SW 1271 (cell line): ENCODE results near the gene EFR3B.

Experiments used
- DNase-seq, 2 experiments: peaks; one replicate each; lab custom pipeline; 2025; lab: John Stamatoyannopoulos, UW

The EFR3B gene

DNA sequence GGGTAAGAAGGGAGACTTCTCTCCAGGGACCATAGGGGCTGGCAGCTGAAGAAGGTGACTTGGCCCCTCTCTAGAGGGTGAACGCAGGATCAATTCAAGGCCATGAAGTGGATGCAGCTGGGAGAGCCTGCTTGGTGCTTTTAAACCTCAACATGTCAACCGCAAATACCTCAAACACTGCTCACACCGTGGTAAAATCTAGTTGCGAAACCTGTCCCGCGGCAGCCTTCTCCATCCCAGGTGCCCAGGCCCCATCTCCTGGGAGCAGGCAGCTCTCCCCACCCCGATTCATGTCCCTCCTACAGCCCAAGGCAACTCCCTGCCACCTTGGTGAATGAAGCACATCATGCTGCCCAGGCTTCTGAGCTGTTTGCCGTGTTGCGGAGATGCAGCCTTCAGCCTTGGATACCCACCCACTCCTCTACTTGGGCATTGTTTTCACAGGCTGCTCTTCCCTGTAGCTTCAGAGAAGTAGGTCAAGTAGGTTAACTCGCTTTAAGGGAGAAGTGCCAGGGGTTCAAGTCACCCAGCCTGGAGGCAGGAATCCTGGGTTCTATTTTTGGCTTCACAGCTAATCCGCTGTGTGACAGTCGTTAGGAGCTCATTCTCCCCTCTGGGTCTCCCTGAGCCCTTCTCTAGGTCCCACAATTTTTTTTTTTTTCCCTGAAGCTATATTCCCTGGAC is 6.2 kb upstream of the EFR3B start:
- DNase-seq: no peak

DNA sequence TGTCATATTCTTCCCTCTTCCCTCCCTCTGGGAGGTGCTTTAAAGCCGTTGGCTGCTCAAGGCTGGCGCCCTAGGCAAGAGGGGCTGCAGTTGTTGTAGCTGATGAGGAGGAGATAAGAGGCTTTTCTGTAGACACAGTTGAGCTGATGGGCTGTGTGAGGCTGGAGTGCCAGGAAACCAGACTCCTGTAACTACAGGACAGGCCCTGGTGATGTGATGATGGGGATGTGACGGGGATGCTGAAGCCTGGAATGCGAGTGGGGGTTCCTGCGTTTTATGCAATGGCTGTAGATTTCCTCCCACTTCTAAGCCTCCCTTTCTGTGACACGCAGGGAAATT is 5.7 kb upstream of the EFR3B start:
- DNase-seq: no peak

DNA sequence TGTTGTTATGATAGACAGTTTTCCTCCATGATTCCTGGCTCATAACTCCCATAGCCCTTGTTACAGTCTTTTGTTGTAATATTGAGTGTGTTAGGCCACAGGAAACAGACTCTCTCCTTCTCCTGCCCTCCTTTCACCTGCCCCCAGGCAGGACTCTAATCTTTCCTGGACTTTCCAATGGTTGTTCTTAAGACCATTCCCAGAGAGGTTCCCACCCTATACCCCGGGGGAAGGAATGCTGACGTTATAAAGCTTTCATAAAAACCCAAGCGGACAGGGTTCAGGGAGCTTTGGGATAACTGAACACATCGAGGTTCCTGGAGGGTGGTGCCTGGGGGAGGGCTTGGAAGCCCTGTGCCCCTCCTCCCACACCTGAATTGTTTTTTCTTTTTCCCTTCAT is 2.8 kb upstream of the EFR3B start:
- no peak for DNase-seq

DNA sequence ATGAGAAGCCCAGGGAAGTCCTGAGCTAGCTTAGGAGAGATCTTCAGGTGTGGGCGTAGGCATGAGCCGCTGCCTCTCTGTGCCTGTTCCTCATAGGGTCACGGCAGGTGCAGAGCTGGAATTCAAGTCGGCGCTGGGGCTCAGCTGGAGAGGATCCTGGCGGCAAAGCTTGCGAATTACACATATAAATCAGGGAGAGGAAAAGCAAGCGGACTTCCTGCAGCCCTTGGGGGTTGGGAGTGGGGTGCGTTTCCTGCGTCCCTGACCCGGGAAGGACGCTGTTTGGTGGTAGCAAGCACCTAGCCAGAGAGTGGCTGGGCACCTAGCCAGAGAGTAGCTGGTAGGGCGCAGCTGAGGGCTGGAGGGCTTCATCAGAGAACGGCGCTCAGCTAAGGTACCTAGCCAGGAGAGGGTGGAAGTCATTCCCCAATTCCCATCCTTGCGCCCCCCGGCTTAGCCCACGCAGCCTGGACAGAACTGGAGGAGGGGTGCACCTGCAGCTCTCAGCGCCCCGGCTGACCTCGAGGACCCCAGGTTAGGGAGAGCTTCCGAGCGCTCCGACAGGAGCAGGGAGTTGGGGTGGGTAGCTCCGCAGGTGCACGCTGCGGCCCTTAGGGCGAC is 459 bp upstream of the EFR3B start:
- peak; percentile 80 to 81 for DNase-seq

DNA sequence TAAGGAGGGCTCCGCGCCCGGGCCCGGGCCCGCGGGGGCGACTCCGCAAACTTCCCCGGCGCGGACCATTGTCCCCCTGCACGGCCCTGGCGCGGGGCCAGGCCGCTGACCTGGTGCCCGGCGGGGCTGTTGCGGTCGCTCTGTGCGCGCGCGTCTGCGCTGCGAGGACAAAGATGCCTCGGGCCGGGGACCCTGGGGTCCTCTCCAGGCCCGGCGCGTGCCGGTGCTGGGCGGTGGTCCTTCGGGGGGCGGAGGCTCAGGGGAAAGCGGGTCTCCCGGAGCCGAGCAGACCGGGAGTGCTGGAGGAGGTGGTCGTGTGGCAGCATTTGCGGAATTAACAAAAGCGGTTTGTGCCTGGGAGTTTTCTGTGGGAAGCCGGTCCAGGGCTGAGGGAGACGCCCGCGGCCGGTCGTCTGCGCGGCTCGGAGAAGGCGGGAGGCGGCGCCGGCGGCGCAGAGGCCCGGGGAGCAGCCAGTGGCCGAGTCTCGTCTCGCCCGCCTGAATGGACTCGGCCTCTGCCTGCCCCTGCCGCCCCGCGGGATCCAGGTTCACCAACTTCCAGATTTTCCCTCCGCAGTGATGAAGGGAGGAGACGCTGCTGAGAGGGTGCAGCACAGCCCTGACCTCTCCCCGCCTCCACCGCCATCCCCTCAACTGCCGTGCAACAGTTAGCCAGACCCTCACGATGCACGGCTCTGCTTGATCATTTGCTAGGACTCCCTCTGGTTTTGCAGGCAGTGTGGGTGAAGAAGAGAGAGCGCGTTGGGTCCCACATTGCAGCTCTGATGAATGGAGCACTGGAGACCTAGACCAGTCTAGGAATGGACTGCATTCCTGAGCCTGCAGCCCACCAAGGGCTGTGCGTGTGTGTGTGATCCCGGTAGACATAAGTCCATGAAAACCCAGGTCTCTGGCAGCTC is 705 bp downstream of the EFR3B start:
- peak in 1 of 2 experiments; percentile 21 for DNase-seq

DNA sequence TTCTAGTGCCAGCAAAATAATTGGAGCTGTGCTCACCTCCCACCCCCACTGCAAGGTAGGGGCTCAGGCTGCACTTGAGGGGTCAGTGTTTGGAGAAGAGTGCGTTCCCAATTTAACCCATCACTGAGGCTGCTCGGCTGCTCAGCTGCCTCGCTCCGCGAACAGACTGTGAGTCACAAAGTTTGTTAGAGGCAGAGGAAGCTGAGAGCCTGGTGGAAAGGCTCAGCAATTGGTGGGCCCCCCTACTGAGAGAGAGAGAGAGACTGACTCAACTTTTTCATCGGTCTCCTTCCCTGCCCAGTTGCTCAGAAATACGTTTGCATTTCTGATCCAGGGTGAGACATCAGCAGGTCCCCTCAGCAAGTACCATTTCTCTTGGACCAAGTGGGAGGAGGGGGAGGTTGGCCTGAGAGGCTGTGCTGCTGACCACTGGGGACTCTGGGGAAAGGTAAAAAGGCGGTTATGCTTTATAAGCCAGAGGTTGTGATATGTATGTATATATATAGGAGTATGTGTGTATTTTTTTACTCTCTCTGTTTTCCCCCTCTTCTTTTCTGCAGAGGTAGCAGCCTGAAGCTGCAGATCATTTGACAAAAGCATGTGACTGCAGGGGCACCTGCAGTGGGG is 1.5 kb downstream of the EFR3B start:
- DNase-seq: no peak

DNA sequence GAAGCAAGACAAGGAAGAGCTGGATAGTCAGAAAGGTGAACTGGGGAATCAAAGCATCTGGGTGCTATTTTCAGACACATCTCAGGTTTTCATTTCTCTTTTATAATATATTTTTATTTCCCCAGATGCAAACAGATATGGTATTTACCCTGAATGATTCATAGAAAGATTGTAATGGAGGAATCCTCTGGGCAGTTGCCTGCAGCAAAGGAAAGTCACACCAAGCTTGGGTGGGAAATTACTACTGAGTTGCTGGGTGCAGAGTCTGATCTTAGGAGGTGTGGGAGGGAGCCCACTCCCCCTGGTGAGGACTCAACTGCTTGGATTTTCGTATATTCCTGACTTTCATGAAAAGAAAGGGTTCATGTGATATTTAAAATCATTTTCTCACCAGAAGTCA is 2.1 kb downstream of the EFR3B start:
- DNase-seq: no peak

DNA sequence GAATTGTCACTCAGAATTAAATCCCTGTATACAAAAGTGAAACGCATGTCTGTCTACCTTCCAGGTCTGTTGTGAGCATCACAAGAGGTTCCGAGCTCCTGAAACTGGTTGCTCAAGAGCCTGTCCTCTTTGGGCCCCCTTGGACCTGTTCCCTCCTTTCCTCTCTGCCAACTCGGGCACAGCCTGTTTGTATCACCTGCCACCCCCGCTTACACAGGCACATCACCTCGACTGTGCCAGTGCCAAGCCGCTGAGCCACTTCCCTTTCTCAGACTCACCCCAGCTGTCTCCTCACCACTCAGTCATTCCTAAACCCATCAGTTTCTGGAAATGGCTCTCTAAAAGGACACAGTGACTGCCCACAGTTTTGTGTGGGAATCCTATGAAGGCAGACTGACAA is 3.1 kb downstream of the EFR3B start:
- no peak for DNase-seq

DNA sequence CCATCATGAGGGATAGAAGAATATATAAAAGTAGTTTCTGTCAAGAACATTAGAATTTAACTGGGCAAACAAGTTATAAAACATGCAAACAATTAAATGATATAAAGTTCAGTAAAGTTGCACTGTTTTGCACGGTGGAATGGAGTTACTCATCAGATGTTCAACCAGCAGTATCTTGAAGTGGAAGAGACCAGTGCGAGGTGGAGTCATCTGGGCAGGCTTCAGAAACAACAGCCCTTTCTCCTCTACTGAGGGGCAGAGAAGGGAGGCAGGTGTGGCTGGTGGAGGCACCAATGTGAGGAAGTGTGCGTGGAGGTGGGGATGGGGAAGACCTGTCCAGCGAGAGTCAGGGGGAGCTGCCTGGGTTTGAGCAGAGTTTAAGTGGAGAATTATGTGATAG is 7.5 kb downstream of the EFR3B start:
- no peak for DNase-seq

DNA sequence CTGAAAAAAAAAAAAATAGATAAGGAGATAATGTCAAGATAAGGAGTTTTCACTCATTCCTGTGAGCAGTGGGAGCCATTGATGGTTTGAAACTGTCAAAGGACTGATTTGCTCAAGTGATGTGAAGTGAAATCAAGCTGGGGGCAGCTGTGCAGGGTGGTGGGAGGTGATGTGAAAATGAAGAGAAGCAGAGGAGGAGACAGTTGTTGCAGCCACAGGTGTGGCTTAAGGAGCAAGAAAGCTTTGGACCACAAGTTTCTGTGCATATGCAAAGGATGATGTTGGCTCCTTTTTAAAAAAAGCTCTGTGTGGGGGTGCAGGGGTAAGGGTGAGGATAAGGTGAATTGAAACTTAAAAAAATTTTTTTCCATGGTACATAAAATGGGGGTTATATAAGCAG is 8.3 kb downstream of the EFR3B start:
- DNase-seq: no peak

DNA sequence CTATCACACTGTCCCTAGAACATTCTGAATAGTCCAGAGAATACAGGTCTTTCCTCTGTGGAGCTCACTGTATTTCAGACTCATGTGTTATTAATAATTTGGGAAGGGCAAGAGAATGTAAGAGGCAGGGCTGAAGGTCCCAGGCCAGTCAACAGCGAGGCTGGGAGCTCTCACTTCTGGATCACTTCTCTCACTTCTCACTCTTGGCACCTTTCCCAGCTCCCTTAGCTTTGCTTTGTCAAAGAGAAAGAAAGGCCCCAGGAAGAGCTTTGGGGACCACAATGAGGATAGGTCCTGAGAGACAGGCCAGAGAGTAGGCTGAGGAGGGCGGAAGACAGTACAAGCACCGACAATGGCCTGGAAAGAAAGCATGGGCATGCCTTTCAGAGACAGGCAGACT is 11.2 kb downstream of the EFR3B start:
- no peak for DNase-seq

DNA sequence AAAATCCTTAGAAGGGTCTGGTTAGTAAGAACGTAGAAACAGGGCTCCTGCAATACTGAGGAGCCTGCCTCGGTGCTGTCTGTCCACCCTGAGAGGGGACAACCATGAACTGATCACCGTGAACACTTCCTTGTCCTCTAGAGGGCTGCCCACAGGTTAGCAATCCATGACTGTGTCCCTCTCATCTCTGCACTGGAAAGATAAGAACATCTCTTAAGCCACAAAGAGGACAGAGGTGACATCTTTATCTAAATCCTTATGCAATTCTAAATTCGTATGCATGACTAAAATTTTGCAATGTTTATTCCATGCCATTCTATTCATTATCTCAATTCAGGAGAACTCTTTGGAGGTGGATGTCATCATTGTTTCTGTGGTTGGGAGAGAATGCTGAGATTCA is 12.8 kb downstream of the EFR3B start:
- DNase-seq: no peak

DNA sequence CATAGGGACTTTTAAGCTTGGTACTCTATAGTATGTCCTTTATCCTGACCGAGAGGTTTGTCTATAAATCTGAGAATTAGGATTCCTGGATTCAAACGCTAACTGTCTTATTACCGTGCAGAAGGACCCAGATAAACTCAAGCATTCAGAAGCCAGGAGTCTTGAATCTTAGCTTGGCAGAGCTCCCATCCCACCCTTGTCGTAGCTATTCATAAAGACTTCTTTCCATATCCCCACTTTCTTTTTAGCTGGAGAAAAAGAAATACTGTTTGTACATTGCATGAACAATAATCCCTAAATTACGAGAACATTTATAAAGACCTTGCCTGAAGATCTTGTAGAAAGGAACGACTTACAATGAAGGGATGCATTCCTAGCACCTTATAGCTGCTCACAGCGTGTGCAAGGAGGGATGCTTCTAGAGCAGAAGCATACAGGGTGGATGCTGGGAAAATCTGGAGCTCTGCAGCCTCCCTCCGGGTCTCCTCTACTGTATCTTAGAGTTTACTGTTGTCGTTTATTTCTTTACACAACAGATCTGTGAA is 13.6 kb downstream of the EFR3B start:
- no peak for DNase-seq

DNA sequence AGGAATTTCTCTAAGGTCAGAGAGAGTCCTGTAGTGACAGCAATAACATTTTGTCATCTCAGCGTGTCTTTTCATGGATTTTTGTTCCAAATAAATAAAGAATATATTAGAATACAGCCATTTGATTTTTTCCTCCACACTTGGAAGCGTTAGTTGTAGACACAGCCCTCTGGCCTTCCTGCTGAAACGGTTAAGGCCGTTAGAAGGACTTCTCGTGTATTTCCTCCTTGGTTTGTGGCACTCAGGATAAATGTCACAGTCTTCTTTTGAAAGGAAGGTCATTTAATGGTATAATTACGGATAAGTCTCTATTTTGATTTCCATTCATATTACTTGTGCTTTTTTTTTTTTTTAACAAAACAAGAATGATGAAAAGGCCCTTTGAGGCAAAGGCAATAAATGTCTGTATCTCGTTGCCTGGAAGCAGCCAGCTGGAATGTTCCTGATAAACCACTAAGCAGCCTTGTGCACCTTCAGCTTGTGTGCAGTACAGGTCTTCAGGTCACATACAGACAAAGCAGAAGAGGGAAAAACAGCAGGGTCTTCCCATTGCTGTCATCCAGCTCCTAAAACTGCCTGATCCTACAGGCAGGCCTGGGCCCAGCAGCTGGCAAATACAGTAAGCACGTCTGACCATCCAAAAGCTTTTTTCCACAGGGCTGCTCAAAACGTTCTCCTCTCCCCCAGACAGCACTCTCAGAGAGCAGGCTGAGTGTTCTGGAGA is 14.4 kb downstream of the EFR3B start:
- no peak for DNase-seq

DNA sequence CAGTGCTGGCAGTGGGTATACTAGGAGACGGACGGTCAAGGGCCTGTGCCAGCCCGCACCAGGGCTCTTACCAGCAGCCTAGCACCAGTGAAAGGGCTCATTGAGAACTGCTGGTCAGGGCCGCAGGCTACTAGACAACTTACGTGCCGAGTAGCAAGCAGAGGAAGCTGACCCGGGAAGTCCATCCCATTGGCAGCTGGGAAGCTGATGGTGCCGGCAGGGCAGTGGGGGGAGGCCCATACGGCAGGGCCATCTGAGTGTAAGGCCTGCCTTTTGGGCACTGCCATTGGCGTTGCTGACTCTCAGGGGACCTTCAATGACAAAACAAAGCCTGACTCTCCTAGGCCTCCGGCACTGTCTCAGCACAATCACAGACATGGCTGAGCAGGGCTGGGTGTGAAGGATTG is 20.6 kb downstream of the EFR3B start:
- no peak for DNase-seq

DNA sequence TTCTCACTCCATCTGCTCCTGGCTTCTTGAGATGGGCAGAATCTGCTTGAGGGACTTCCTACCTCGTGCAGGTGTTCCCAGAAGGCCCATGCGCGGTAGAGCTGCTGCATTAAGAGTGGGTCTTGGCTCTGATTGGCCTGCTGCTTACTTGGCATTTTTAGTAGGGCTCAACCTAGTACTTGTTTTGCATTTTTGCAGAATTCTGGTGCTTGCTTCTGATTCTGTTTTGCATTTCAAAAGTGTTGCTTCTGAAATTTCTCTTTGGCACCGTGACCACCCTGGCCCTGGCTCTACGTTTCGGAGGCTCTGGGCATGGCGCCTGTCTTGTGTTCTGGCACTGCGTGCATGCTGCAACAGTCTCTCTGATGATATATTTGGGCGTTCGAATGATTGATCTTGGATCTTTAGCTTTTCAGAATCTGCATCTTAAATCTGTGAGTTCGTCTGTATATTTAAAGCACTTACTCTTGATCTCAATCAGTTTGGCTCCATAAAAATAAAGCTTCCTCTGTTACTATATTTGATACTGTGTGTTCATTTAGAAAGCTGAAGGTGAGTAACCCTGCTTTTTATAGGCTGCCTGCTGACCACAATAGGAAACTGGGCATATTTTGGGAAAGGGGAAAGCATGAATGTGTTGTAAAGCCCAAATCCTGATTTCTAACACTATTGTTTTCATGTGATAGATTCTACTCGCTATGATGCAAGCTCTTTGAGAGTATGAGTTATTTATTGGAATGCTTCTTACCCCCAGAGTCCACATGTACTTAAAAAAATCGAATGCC is 22.2 kb downstream of the EFR3B start:
- DNase-seq: no peak

DNA sequence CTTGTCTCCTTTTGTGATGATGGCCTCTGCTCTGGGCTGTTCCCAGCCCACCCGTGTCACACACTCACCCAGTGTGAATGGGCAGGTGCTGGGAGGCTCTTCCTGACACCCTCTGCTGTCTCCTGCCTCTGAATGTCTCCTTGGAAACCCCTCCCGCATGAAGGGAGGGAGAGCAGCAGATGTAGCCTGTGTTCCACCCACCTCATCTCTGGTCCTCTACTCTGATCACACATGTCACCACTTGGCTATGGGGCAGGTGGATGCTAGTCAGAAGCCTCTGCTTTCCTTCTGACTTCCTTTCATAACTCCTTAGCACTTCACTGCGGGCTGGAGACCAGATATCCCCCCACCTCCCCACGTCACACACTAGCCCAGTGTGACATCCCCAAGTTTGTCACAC is 23.9 kb downstream of the EFR3B start:
- no peak for DNase-seq

DNA sequence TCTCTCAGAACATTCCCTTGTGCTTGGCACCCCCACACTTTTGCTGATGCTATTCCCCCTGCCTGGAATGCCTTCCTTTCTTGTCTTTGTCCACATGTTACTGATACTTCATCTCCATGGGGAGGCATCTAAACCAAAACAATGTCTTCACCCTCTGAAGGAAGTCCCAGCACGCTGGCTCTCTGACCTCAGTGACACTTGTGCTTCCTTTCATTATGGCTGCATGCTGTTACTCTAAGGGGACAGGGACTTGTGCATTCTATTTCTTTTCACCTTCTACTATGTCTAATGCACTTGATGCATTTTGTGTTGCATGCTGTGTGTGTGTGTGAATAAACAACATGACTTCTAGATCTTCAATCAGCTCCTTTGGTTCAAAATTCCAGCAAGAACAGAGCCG is 24.6 kb downstream of the EFR3B start:
- DNase-seq: no peak

DNA sequence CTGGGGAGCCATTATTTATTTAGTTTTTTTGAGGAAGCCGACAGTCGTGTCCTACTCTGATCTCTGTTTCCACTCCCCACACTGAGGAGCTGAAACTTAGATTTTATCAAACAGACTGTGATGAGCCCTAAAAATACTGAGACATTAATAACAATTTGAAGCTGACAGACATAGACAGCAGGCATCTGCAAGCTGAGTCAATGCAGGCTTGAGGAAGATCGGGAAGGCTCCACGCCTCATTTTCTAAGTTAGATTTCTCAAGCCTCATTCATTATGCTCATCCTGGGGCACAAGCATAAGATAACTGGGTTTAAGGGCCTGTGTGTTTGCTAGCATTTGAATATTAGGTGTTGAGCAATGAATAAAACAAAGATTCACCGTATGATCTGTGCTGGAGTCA is 26.3 kb downstream of the EFR3B start:
- DNase-seq: no peak

DNA sequence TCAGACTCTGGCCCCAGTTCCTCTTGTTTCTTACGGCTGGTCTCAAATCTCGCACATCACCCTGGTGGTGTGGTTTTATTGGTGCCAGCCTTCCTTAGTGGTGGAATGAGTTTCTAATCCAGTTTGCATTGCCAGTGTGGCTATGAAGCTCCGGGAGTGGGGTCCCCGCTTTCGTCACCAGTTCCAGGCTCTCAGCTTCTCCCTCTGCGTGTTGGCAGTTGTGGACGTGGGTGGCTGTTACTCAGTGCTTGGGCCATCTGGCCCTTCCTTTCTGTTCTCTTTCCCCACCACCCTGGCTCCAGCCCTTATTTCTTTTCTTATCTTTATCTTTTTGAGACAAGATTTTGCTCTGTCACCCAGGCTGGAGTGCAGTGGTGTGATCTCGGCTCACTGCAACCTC is 30.1 kb downstream of the EFR3B start:
- no peak for DNase-seq

DNA sequence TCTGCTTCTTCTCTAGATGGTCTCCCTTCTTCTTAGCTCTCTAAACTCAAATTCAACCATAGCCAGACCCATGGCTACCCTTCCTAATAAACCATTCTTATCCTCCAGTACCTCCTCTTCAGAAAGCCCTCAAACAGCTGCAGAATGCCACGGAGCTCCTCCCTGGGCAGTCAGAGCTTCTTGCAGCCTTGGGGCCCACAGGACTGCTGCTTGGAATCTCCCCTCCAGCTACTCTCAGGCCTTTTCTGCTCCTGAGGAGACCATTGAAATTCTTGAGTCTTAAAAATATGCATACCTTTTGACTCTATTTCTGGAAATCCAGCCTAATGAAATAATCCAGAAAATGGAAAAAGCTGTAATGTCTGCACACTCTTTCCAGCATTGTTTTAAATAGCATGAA is 30.7 kb downstream of the EFR3B start:
- no peak for DNase-seq
